GM18520 (cell line): ENCODE results near the gene CASZ1.

Experiments used
- ATAC-seq: cut with Tn5 transposase; IDR thresholded peaks from one replicate; pipeline ENCODE4 v1.9.1; 2021; ENCODE audit not compliant: unreplicated experiment

CASZ1 gene

DNA sequence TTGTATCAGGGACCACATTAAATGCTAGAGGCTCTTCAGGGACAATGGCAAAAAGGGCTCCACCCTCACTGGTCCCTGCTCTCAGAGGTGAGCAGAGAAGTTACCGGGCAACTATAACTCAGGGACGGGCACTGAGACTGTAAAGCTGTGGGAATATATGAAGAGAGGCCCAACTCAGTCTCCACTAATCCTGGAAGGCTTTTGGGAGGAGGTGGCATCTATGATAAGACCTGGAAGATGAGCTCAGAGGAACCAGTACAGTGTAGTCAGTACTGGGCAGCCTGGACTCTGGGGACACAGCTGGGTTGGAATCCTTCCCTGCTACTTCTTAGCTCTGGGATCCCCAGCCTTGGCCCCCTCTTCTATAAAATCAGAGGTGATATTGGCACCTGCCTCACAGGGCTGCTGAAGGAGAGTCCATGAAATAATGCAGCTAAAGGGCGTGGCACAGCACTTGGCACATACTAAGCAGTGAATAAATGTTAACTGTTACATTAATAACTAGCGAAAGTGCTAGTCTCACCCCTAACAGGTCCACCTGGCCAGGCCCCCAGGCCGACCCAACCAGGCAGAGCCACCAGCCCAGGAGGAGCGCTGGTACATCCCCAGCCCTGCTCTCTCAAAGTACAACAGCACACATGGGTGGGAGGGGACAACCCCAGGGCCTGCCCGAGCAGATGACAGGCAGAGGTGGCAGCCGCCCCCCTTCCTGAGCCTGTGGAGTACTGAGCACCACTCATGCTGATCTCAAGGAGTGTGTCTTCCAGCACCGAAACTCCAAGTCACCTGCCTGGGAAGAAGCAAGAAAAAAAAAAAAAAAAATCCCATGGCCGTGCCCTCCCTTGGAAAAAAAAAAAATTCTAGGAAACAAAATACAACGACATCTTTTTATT, 62.7 kb downstream of the CASZ1 start:
- no peak for ATAC-seq

DNA sequence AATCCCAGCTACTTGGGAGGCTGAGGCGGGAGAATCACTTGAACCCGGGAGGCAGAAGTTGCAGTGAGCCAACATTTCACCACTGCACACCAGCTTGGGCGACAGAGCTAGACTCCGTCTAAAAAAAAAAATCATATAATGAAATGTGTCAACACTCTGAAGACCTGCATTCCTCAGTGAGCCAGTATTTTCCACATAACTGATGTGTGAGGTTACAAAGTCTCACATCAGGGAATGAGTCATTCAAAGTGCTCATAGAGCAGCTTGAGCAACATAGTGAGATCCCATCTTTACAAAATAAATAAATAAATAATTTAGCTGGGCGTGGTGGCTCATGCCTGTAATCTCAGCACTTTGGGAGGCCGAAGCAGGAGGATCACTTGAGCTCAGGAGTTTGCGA, 65.5 kb downstream of the CASZ1 start:
- no peak for ATAC-seq

DNA sequence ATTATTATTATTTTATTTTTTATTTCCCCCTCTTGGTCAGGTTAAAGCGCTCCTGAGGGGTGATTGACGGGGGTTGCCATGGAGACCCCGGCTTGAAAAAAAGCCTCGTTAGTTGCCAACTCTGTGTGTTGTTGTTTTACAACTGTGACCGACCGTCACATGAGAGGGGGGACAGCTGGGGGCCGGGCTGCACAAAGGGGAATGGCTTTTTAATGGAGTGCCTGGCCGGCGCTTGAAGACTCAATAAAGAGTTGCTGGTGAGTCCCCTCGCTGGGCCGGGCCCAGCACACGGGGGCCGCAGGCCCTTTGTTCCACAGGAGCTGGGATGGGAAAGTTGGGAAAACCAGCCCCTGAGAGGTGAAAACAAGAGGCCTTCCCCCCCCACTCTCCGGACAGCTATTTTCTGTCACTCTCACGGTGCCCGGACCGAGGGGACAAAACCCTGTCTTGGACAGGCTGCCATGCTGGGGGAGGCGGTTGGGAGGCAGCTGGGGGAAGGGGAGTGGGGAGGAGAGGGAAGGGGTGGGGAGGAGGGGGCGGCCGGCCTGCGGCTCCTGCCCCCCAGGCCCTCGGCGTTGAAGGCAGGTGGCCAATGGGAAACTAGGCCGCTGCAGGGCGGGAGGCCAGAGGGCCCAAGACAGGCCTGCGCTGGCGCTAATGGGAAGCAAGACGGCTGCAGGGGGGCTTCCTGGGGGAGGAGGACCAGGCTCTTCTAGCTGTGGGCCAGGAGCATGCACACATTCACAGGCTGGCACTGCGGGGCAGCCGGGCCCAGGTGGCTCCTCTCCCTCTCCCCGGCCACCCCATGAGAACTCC, 67.6 kb downstream of the CASZ1 start:
- no peak for ATAC-seq

DNA sequence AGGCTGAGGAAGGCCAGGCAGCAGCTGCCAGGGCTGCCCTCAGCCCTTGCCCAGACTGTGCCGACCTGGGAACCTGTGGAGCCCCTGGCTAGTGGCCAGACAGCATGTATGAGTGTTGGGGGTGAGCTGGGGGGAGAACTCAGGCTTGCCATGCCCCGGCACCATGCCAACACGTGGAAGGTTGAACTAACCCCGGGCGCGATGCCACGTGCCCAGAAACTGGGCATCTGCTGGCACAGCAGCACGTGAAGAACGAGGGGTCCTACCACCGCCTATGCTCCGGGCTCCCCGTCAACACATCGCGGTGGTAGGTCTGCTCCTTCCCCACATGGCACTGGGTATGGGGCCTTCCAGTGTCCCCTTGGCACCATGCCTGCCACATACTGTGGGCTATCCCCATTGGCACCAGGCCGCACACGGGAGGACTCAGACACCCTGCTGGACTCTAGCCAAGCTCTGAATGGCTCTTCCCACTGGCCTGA, 68.7 kb downstream of the CASZ1 start:
- ATAC-seq: no peak

DNA sequence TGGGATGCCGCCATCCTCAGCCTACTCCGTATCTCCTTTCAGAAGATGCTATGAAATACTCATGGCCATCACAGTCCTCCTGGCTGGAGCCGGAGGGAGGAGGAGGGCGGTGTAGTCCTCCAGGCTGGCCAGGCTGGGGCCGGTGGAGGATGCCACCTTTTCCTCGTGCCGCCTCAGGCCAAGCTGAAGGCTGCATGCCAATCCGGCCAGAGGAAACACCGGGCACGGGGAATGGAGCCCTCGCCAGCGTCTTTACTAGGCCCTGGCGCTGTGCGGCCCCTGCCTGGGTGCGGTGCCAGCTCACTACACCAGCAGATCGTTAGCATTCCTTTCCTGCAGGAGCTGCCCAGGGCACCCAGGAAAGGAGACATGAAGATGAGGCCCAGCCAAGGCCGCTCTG, 70.1 kb downstream of the CASZ1 start:
- ATAC-seq: no peak

DNA sequence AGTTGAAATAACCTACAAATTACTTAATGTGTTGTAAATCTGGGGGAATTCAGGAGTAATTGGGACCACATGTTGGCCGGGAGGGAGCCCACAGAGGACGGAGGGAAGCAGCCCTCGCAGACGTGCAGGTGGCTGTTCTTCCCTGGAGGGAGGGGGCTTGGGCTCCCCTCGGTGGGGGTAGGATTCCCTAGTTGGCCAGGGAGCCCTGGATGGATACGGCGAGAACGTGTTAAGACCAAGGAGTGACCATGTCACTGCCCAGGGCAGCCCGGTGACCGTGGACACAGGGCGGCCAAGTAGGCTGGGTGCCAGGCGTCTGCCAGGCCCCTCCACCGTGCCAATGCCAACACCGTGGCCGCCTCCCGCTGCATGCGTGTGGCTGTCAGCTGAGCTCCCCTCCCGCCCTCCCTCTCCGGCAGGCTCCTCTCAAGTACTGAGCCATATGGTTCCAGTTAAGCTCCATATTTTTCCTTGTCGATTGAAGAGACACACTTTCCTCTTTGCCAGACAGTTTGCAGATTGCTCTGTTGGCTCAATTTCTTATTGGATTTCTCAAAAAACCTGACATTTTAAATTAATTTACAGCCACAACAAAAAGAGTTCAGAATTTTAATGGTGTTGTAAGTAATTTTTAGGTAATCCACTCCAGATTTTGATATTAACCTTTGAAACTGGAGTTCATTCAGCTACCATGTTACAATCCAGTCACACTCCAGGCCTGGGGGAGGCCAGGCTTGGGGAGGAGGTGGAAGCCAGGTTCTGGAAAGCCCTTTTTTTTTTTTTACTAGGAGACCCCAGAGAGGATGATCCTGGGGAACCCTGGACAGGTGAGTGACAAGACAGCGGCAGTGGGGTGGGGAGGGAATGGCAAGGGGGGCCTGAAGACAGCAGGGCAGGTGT, 71.2 kb downstream of the CASZ1 start:
- ATAC-seq: no peak

DNA sequence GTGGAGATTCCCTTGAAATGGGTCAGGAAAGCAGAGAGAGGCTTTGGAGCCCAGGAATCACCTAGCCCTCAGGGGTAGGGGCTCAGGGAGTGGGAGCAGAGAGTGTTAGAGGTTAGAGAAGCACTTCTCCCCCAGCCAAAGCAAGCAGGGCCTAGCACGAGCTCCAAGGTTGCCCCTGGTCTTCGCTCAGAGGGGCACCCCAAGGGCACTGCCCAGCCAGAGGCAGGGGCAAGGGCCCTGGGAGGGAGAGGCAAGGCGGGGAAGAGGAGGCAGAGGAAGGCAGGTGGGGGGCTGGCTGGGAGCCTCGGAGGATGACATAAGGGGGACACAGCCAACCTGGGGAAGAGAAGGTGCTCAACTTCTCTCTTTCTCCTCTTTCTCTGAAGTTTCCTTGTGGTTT, 71.9 kb downstream of the CASZ1 start:
- ATAC-seq: no peak

DNA sequence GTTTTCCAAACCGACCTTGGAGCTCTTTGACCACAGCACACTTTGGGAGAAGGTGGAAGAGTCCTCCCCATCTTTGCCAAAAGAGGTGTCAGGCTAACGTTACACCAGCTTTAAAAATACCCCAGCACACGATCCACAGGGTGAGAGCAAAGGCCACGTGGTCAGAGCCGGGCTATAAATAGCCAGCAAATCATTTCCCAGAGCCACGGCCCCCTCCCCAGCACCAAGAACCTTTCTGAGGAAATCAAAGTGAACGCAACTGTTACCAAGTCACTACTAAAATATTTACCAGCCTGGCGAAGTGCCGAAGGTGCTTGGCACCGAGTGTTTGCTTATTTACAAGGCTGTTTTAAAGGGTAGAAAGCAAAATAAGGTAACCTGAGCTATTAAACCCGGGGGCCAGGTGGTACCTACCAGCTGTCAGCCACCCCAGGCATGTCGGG, 72.4 kb downstream of the CASZ1 start:
- ATAC-seq: no peak

DNA sequence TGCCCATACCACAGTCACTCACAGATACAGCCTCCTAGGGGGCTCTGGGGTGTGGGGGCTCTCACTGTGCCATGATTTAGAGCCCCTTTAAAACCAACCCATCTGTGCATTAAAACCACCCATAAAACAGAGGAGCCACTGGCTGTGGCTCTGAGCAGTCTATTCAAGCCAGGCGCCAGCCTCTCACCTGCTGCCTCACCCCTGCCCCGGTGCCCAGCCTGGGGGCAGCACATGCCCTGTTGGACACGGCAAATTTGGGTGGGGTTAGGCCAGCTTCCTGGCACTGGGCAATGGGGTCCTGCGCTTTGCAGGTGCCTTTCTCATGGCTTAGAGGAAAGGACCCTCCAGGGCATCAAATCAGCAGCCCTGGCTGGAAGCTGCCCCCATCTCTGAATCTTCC, 73.1 kb downstream of the CASZ1 start:
- no peak for ATAC-seq

DNA sequence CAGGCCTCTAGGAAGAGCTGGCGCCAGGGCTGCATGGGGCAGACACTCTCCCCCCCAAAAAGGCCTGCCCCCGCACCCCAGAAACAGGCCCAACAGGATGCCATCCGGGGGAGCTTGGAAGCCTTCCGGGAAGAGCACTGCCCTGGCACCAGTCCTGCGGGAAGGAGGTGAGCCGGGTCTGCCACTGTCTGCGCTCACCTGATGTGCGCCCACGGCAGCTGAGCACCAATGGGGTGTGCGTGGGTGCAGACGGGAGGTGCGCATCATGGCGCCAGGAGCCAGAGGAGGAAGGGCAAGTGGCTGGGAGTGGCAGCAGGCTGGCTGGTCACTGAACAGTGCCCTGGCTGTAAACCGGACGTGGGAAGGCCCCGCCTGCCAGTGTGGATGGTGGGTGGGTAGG, 73.6 kb downstream of the CASZ1 start:
- no peak for ATAC-seq

DNA sequence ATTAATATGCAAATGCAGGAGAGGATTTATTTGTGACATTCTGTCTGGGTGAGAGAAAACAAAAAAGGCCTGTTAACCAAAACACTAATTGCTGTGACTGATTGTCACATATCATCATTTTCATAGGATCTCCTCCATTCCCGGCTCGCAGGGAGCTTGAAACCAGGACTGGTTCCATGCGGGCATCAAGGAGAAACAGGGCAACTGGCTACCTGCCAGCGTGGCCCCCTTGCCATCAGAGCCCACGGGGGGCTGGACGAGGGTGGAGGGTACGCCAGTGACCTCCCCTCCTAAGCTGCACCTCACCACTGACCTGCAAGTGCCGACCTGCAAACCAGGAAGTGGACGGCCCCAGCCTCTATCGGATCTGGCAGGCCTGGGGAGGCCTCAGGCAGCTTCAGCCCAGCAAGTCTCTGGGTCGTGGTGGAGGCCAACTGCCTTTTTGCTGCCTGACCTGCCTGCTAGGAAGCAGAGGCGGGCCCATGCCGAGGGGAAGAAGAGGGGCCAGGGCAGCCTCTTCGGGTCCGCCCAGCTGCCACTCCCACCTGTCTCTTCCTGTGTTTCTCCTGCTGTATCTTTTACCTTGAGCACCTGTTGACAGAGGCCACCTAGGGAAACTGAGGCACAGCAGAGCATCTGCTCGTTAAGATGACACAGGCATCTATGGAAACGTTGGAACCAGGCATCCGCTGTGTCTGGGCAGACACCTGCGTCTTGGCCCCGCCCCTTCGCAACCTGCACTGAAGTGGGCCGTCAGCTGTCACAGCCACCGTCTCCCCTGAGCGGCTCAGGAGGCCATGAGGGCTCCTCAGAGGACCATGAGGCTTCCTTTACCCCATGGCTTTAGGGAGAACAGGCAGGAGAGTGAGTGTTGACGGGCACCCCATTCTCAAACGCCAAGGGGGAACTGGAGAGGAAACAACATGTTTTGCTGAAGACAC, 74.8 kb downstream of the CASZ1 start:
- no peak for ATAC-seq

DNA sequence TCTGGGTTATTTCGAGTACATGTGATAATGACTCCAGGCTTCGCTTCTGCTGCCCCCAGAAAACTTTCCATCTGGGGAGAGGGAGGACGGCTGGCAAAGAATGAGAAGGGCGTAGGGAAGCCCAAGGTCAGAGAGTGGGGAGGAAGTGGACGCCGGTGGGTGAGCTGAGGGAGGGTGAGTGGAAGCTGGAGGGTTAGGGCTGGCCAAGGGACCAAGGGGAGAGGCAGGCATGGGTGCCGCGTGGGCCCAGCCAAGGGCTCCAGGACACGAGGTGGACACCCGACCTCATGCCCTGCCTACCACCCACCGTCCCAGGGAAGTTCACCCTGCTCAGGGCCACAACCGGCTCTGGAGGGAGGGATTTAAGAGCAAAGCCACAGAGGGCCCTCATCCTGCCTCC, 75.8 kb downstream of the CASZ1 start:
- ATAC-seq: no peak

DNA sequence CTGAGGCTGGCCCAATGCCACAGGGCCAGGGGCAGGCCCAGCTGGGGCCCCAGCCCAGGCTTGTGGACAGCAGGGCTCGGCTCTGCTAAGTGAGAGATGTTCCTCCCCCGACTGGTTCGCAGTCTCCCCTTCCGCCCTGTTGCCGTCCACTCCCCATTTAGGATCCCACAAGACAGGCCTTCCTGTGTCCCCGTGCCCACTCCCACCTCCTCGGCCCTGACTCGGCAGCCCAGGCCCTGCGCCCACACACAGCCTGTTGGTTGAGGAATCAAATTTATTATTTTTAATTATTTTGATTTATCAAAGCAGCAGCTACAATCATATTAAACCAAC, 78.4 kb downstream of the CASZ1 start:
- ATAC-seq: no peak

DNA sequence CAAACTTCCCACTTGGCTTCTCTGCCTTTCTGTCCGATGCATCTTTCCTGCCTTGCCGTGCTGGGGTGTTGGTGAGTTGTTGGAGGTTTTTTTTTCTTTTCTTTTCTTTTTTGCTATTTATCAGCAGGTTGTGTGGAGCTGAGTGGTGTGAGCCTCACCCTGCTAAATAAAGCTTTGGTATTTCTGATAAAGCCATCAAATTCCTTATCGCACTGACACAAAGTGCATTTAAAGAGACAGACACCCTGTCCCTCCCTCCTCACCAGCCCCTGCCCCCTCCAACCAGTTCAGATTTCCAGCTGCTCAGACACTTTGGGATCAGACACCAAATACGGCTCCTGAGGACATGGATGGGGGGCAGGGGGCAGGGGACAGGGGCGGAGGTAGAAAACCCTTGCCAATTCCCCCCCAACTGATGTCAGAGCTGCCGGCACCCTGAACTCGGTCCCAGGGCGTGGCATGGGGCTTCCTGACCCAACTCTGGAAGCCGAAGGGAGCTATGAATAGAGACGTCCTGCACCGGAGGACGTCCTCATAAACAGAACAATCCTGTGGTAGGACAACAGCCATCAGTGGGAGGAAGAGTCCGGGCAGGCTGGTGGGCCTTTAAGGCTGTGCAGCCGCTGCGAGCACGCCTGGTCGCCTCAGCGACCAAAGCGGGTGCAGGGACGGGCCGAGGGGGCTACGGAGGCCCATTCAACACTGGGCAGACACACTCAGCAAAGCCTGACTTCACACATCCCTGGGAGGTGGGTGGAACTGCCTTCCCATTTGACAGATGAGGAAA, 79.0 kb downstream of the CASZ1 start:
- ATAC-seq: no peak

DNA sequence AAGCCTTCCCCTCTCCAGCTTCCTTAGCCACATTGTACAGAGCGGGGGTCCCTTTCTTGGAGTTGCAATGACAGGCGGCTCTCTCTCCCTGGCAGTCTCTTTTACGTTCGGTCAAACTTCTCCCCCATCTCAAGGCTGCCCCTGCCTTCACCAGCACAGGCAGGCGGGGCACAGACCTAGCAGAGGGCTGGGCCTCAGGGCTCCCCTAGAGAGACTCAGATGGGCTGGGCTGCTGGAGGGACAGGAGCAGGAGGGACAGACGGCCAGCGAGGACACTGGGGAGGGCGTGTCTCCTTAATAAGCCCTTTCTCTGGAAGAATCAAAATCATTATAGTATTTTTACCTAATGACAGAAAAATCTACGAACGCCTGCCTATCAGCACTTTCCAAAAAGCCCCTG, 79.6 kb downstream of the CASZ1 start:
- no peak for ATAC-seq

DNA sequence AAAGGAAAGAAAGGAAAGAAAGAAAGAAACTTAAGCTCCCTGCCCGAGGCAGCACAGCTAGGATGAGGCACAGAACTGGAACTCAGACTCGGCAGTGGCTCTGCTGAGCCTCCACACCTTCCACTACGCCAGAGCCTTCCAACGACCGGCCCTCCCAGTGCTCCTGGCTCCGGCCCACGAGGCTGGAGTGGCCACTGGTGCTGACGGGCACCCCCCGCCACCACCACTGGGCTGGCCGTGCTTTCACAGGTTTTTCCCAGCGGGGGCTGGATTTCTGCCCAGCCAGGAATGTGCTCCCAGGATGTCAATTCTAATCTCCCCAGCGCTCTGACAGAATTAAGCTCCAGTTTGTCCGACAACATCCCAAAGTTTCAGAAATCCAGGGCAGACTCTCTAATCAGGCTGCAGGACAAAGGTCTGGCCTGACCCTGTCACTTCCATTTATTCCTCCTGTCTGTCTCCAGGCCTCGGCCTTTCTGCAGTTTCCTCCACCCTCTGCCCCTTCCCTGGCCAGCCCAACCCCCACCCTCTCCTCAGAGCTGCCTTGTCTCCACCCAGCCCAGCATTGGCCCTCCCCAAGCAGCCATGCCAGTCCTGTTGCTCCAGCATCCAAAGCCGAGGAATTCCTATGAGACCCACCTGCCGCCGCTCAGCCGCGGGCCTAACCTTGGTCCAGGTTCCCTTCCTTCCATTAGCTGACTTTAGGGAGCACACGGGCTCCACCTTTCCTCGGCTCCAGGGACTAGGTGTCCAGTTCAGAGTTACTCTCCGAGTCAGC, 81.9 kb downstream of the CASZ1 start:
- ATAC-seq: no peak

DNA sequence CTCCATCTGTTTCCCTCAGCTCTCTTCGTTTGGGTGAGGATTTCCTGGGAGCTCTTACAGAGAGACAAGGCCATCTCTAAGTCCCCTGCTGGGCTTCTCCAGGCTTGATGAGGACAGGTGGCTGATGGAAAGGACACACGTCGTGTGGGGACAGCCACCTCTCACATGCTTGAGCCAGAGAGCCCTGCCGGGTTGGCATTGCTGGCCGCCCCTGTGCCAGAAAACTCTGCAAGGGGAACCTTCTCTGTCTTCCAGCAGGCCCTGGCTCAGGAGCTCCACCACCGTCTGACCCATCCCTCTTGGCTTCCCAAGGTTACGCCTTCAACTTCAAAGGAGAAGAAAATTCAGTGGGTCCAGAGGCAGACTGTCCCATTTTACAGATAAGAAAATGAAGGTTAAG, 82.8 kb downstream of the CASZ1 start:
- no peak for ATAC-seq

DNA sequence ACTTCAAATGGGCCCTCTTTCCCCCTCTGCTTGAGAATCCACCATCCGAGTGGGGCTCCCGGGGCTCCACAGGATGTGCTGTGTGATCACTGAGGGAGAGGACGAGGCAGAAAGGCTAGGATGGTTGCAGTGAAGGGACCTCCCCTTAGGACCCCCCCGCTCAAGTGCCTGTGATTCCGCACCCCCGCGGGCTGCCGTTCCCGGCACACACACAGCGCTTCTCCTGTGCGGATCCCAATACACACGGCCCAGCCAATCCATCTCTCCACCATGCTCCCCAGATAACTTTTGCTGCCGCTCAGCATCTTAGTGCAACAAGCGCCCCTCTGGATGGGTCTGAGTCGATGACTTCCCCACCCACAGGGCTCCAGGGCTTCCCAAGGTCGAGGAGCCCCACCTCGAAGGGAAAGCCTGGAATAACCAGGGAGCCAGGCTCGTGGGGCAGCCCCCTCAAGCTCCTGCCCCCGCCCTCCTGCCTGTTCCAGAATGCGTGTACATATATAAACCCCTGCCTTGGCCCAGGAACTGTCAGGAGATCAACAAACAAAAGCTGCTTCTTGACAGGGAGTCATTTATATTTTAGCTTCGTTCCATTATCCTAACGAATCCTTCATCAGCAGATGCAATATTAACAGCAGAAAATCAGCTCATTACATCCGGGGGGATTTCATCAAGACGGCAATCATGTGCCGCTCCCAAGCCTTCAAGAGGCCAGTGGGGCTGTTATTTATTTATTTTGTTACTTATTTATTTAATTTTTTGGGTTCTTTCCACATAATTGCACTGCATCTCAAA, 83.7 kb downstream of the CASZ1 start:
- no peak for ATAC-seq
